ENCODE measurements around the gene CCL7.
"Not testable (repeated sequence)": the region's sequence is repeated elsewhere in the genome, so short reads cannot be mapped to it uniquely, and the experiment has no call there.

CCL7 gene

GRCh38 chr17:34269969-34270368, at the start of gene CCL7:
CCL7 (plus strand) TSS chr17:34270221; CDS start chr17:34270291, 70 bp downstream.
- no peak for DNase-seq

GRCh38 chr17:34220752-34221395, 49.1 kb upstream of the CCL7 start:
- no peak for DNase-seq

- no peak for DNase-seq
Measured at GRCh38 chr17:34221411-34221810, 48.6 kb upstream of the CCL7 start.

GRCh38 chr17:34222722-34223497, 47.1 kb upstream of the CCL7 start:
- DNase-seq: no peak

GRCh38 chr17:34225046-34225445, 45.0 kb upstream of the CCL7 start:
- DNase-seq: no peak

- no peak for DNase-seq
Measured at GRCh38 chr17:34226011-34226743, 43.8 kb upstream of the CCL7 start.

GRCh38 chr17:34226744-34227034, 43.3 kb upstream of the CCL7 start:
- DNase-seq: no peak

- DNase-seq: not testable (repeated sequence)
Measured at GRCh38 chr17:34227293-34227692, 42.7 kb upstream of the CCL7 start.

GRCh38 chr17:34227707-34228106, 42.3 kb upstream of the CCL7 start:
- no peak for DNase-seq

GRCh38 chr17:34228781-34229180, 41.2 kb upstream of the CCL7 start:
- DNase-seq: no peak

GRCh38 chr17:34230342-34230741, 39.7 kb upstream of the CCL7 start:
- DNase-seq: no peak

GRCh38 chr17:34234616-34235015, 35.4 kb upstream of the CCL7 start:
- no peak for DNase-seq

- no peak for DNase-seq
Measured at GRCh38 chr17:34235389-34236028, 34.5 kb upstream of the CCL7 start.

GRCh38 chr17:34236281-34236892, 33.6 kb upstream of the CCL7 start:
- DNase-seq: no peak

GRCh38 chr17:34237458-34237857, 32.6 kb upstream of the CCL7 start:
- DNase-seq: no peak

- DNase-seq: no peak
Measured at GRCh38 chr17:34241062-34241461, 29.0 kb upstream of the CCL7 start.

GRCh38 chr17:34242587-34243363, 27.2 kb upstream of the CCL7 start:
- DNase-seq: no peak

GRCh38 chr17:34243364-34244320, 26.4 kb upstream of the CCL7 start:
- no peak for DNase-seq

- DNase-seq: no peak
Measured at GRCh38 chr17:34245351-34245905, 24.6 kb upstream of the CCL7 start.

GRCh38 chr17:34246446-34246845, 23.6 kb upstream of the CCL7 start:
- no peak for DNase-seq

- no peak for DNase-seq
Measured at GRCh38 chr17:34246881-34247280, 23.1 kb upstream of the CCL7 start.
